GM12878 (cell line): ENCODE results near the gene TMTC1. TPM values are rescaled to one million over a fixed set of nuclear protein-coding genes. Genes with fewer than 3 reads are reported as not detected.

Experiments used
- ATAC-seq: fragments of 200-7000 bp; cut with Tn5 transposase; 3 replicates; pipeline ENCODE4 v1.9.1; 2020; ENCODE audit warnings: mild to moderate bottlenecking, moderate library complexity
- BruUV-seq: library from RNA; stranded (reverse); fragments of 400-500 nt; replicated peaks from 2 replicates; lab custom pipeline; 2021; lab: Mats Ljungman, UMichigan
- CTCF ChIA-PET: fragments of 300-600 bp; sonication (Branson Sonifier 250); formaldehyde crosslinking; extraction: SDS; loops from one replicate; lab custom pipeline; 2021; ENCODE audit warnings: inconsistent platforms; lab: Yijun Ruan, JAX
- POLR2A ChIA-PET: fragments of 350-600 bp; formaldehyde crosslinking; extraction: SDS; loops from one replicate; lab custom pipeline; 2021; ENCODE audit warnings: inconsistent platforms; lab: Charles Lee
- RAD21 ChIA-PET: fragments of 300-600 bp; sonication (Branson Sonifier 250); formaldehyde crosslinking; loops from one replicate; lab custom pipeline; 2023; ENCODE audit warnings: antibody characterized with exemption; ENCODE audit not compliant: unreplicated experiment; lab: Charles Lee
- SMC1A ChIA-PET: fragments of 300-600 bp; sonication (Branson Sonifier 250); formaldehyde crosslinking; loops from one replicate; lab custom pipeline; 2023; ENCODE audit not compliant: unreplicated experiment, uncharacterized antibody; lab: Charles Lee
- DNase-seq: peaks from one replicate; pipeline ENCODE4 v3.0.0-alpha.2; 2011; ENCODE audit warnings: low read depth, low spot score
- FAIRE-seq: peaks from 3 replicates; lab custom pipeline; 2011; peaks lifted over from hg19 to GRCh38; lab: Jason Lieb, UNC
- H2AFZ ChIP-seq: 2 replicates; pipeline ENCODE4 v1.6.0; 2011; ENCODE audit warnings: low read depth, low read length, control low read depth; ENCODE audit not compliant: control insufficient read depth
- H3K27ac ChIP-seq: 2 replicates; pipeline ENCODE4 v1.5.1; 2011; ENCODE audit warnings: control low read depth; ENCODE audit not compliant: control insufficient read depth, insufficient read depth
- H3K27me3 ChIP-seq, 2 experiments: replicated peaks in 1 of 2; 2 replicates each; pipeline versions ENCODE4 v1.6.0 to v1.6.1; 2011; ENCODE audit warnings: low read length in 1 of 2; ENCODE audit not compliant: control insufficient read depth in 2 of 2, insufficient read depth in 2 of 2
- H3K36me3 ChIP-seq, 2 experiments: 2 replicates each; pipeline ENCODE4 v1.5.1; 2011; ENCODE audit warnings: low read length in 1 of 2; ENCODE audit not compliant: control insufficient read depth in 2 of 2, insufficient read depth in 2 of 2
- H3K4me1 ChIP-seq: 2 replicates; pipeline ENCODE4 v1.6.1; 2011; ENCODE audit warnings: mild to moderate bottlenecking, low read length, moderate library complexity, mixed read lengths; ENCODE audit not compliant: control insufficient read depth, insufficient read depth
- H3K4me2 ChIP-seq: 2 replicates; pipeline ENCODE4 v1.6.0; 2011; ENCODE audit warnings: control low read depth; ENCODE audit not compliant: control insufficient read depth, insufficient read depth
- H3K4me3 ChIP-seq: fragments of 200-600 bp; sonication (generic); 2 replicates; pipeline ENCODE4 v1.5.1; 2016
- H3K79me2 ChIP-seq: 2 replicates; pipeline ENCODE4 v1.6.0; 2011; ENCODE audit warnings: low read length; ENCODE audit not compliant: control insufficient read depth, insufficient read depth
- H3K9ac ChIP-seq: 2 replicates; pipeline ENCODE4 v1.8.0; 2011; ENCODE audit warnings: low read length, control low read depth, mixed read lengths; ENCODE audit not compliant: control insufficient read depth, insufficient read depth
- H3K9me3 ChIP-seq: replicated peaks from 3 replicates; pipeline ENCODE4 v1.5.1; 2011; ENCODE audit warnings: mild to moderate bottlenecking, low read length; ENCODE audit not compliant: control insufficient read depth, insufficient read depth
- H4K20me1 ChIP-seq: 2 replicates; pipeline ENCODE4 v1.6.0; 2011; ENCODE audit not compliant: control insufficient read depth, insufficient read depth
- BCLAF1 ChIP-seq: fragments of 450-650 bp; IDR thresholded peaks from 2 replicates; pipeline ENCODE4 v1.6.1; 2017; ENCODE audit warnings: antibody characterized with exemption, mild to moderate bottlenecking, moderate library complexity
- BHLHE40 ChIP-seq, 2 experiments: fragments of 450-650 bp in 1 of 2; IDR thresholded peaks; 2 replicates each; pipeline ENCODE4 v1.6.1; 2011 to 2017; ENCODE audit warnings: low read depth in 2 of 2, borderline replicate concordance in 1 of 2, improper control_type of control experiment in 1 of 2, low read length in 1 of 2, mild to moderate bottlenecking in 1 of 2
- CREM ChIP-seq: IDR thresholded peaks from 2 replicates; pipeline ENCODE4 v1.6.1; 2014; ENCODE audit warnings: antibody characterized with exemption, low read depth
- EED ChIP-seq: sonication (generic); IDR thresholded peaks from 2 replicates; pipeline ENCODE4 v1.6.1; 2016; ENCODE audit warnings: antibody characterized with exemption, low read depth
- EGR1 ChIP-seq, 2 experiments: IDR thresholded peaks; 1 replicate in 1 of 2; 2 replicates in 1 of 2; pipeline ENCODE4 v1.6.1; 2011 to 2012; ENCODE audit warnings: low read depth in 2 of 2, low read length in 2 of 2, borderline replicate concordance in 1 of 2, mild to moderate bottlenecking in 1 of 2, moderate library complexity in 1 of 2
- FOXM1 ChIP-seq: IDR thresholded peaks from 2 replicates; pipeline ENCODE4 v1.6.1; 2012; ENCODE audit warnings: low read depth, mild to moderate bottlenecking, inconsistent platforms, low read length, moderate library complexity
- NFYA ChIP-seq: IDR thresholded peaks from 2 replicates; pipeline ENCODE4 v1.6.1; 2011; ENCODE audit warnings: low read depth, mild to moderate bottlenecking, low read length, improper control_type of control experiment, borderline replicate concordance
- POLR2AphosphoS2 ChIP-seq: IDR thresholded peaks from 2 replicates; pipeline ENCODE4 v1.6.1; 2011; ENCODE audit warnings: low read depth, mild to moderate bottlenecking, low read length, improper control_type of control experiment, moderate library complexity
- RB1 ChIP-seq: fragments of 450-650 bp; formaldehyde crosslinking; IDR thresholded peaks from 2 replicates; pipeline ENCODE4 v1.6.1; 2017; ENCODE audit warnings: mild to moderate bottlenecking, borderline replicate concordance
- SRF ChIP-seq, 2 experiments: IDR thresholded peaks; 2 replicates each; pipeline ENCODE4 v1.6.1; 2011; ENCODE audit warnings: low read depth in 2 of 2, low read length in 2 of 2, mild to moderate bottlenecking in 1 of 2, moderate library complexity in 1 of 2
- SUZ12 ChIP-seq: fragments of 200-600 bp; sonication (generic); IDR thresholded peaks from one replicate; pipeline ENCODE4 v1.6.1; 2018; ENCODE audit warnings: antibody characterized with exemption, mild to moderate bottlenecking; ENCODE audit not compliant: unreplicated experiment
- TCF3 ChIP-seq: IDR thresholded peaks from 2 replicates; pipeline ENCODE4 v1.6.1; 2012; ENCODE audit warnings: low read depth, mild to moderate bottlenecking, low read length, borderline replicate concordance; ENCODE audit not compliant: insufficient read depth
- ZBTB4 ChIP-seq: fragments of 450-650 bp; formaldehyde crosslinking; IDR thresholded peaks from 2 replicates; pipeline ENCODE4 v1.4.0; 2022; ENCODE audit warnings: mild to moderate bottlenecking, moderate library complexity
- ZNF207 ChIP-seq: fragments of 450-650 bp; IDR thresholded peaks from 2 replicates; pipeline ENCODE4 v1.6.1; 2014; ENCODE audit warnings: antibody characterized with exemption, mild to moderate bottlenecking, borderline replicate concordance
- WGBS: methylation state at CpG from one replicate; pipeline ENCODE4 v1.1.6; 2016; ENCODE audit warnings: low lambda C conversion rate; ENCODE audit not compliant: insufficient replicate concordance, insufficient coverage; ENCODE audit errors: missing lambda C conversion rate; 5-methylcytosine and 5-hydroxymethylcytosine counted together
- in situ Hi-C: fragments of 300-500 bp; cut with MboI; formaldehyde crosslinking; loops from 9 replicates; pipeline ENCODE4 v1.14.3; 2018; ENCODE audit warnings: mixed read lengths
- intact Hi-C: fragments of 100-400 bp; cut with micrococcal nuclease; formaldehyde crosslinking; loops from one replicate; pipeline ENCODE4 v1.14.2; 2022; ENCODE audit not compliant: unreplicated experiment
- polyA plus RNA-seq, 11 experiments: library from polyadenylated mRNA; depleted of rRNA in 4 of 11; unstranded in 6 of 11; stranded (reverse) in 5 of 11; fragments of >200 nt; fragmentation: Nextera tagmentation in 4 of 11; fragmentation: Illumina TruSeq in 1 of 11; extraction: Ambion mirVana in 4 of 11; extraction: Trizol in 1 of 11; gene quantifications; 1 replicate in 1 of 11; 2 replicates in 10 of 11; pipeline versions ENCODE4 v1.2.1 to v1.2.3, GENCODE V29; 2011 to 2016; ENCODE audit warnings: inconsistent platforms in 2 of 11, missing spikeins in 2 of 11, low read depth in 1 of 11
- total RNA-seq, 4 experiments: library from RNA; depleted of rRNA in 3 of 4; stranded (reverse); fragments of >200 nt in 3 of 4; fragmentation: Illumina TruSeq in 1 of 4; extraction: Trizol in 1 of 4; gene quantifications; 2 replicates each; pipeline versions ENCODE4 v1.2.1 to v1.2.3, GENCODE V29; 2013 to 2021

Gene TMTC1
- total and polyA plus RNA-seq, 10 of the 15 experiments (the other 5 are each of a cell fraction or from before 2014, with no cell fraction given) = 0.10 to 20.9 (median 0.57) TPM

- intact Hi-C loops = no loop called here
- no peaks in the 10 kb centered on the region for H4K20me1 ChIP-seq
- ATAC-seq (no peak), FAIRE-seq (no peak), DNase-seq (no peak)
- H3K9me3 ChIP-seq = no peaks in the 10 kb centered on the region
- H2AFZ ChIP-seq = no peak overlapping the region
- H3K27ac ChIP-seq = no peak overlapping the region
- in situ Hi-C loops = no loop called here
- H3K27me3 ChIP-seq = no peaks in the 10 kb centered on the region
- no peak overlapping the region for H3K4me2 ChIP-seq
- ChIA-PET SMC1A (interaction anchor here (1.7 to 2.5 kb wide), 2 partner anchors 8 to 12 kb away, joined by 6 to 8 read pairs; no protein-coding TSS in a partner anchor), POLR2A (interaction anchor here (0.6 to 1.1 kb wide), 2 partner anchors 10 to 159 kb away, joined by 4 to 6 read pairs; no protein-coding TSS in a partner anchor), RAD21 (no interaction called here), CTCF (no interaction called here)
- no TSS peak for BruUV-seq
- H3K4me3 ChIP-seq = no peak overlapping the region
- TF ChIP-seq TCF3 (no peak), ZBTB4 (CRISPR knock-in tag) (no peak), BHLHE40 (IDR thresholded peaks at IDR 0.05; ENCODE audit: borderline replicate concordance in 1 of 2, low read depth in 2 of 2, low read length in 1 of 2) (no peak), SRF (IDR thresholded peaks at IDR 0.05; ENCODE audit: low read depth in 2 of 2, low read length in 2 of 2) (no peak), POLR2AphosphoS2 (no peak), NFYA (no peak), CREM (no peak), BCLAF1 (no peak), EED (no peak), ZNF207 (no peak), RB1 (no peak), EGR1 (IDR thresholded peaks at IDR 0.05; ENCODE audit: borderline replicate concordance in 1 of 2, low read depth in 2 of 2, low read length in 2 of 2) (no peak), FOXM1 (no peak), SUZ12 (no peak)
- H3K36me3 ChIP-seq = no peaks in the 10 kb centered on the region
- 63% methylated on average over 2 of the region's 2 CpGs for WGBS
- no peaks in the 10 kb centered on the region for H3K4me1 ChIP-seq
- no peak overlapping the region for H3K9ac ChIP-seq
- H3K79me2 ChIP-seq = no peaks in the 10 kb centered on the region
Measured at GRCh38 chr12:29711381-29711780, 72.4 kb downstream of the TMTC1 start.
